Measurements from ENCODE around the gene ARHGAP26. TPM values are rescaled to one million over a fixed set of nuclear protein-coding genes. Genes with fewer than 3 reads are reported as not detected.
A peak's percentile ranks its signal among the peaks of the same experiment; 100 is the strongest.

Gene ARHGAP26
- total and polyA plus RNA-seq, 2 donors (not counting 3 experiments of a cell fraction or from before 2014, with no cell fraction given) = 3.1 to 16.2 TPM

GRCh38 chr5:142810081-142810480, 39.9 kb downstream of the ARHGAP26 start:
- POLR2A ChIA-PET = no interaction called here
- Histone ChIP-seq H3K4me3 (replicated peaks in 1 of 3; ENCODE audit: insufficient read depth in 1 of 3, low read depth in 1 of 3, low read length in 3 of 3) (no peak overlapping the region), H3K9me3 (replicated peaks; ENCODE audit: control insufficient read depth, insufficient read depth, low read length) (no peaks in the 10 kb centered on the region), H3K9ac (replicated peaks; ENCODE audit: extremely low read depth, insufficient read depth, low read length) (no peak overlapping the region), H4K20me1 (replicated peaks; ENCODE audit: control insufficient read depth, extremely low read depth, insufficient read depth, low read length) (no peaks in the 10 kb centered on the region), H3K79me2 (ENCODE audit: control insufficient read depth, insufficient read depth, low read length) (no peaks in the 10 kb centered on the region), H3K36me3 (ENCODE audit: control insufficient read depth in 2 of 2, extremely low read depth in 1 of 2, insufficient read depth in 2 of 2, low read length in 2 of 2) (no peaks in the 10 kb centered on the region), H3K4me2 (ENCODE audit: insufficient read depth, low read length) (no peak overlapping the region), H3K9me1 (replicated peaks; ENCODE audit: control insufficient read depth, extremely low read depth, insufficient read depth, low read length) (no peaks in the 10 kb centered on the region), H3K27me3 (ENCODE audit: control insufficient read depth in 2 of 2, insufficient read depth in 2 of 2, low read length in 2 of 2) (no peaks in the 10 kb centered on the region), H2AFZ (ENCODE audit: low read depth, low read length) (no peak overlapping the region), H3K27ac (ENCODE audit: insufficient read depth, low read depth, low read length) (no peak overlapping the region), H3K4me1 (ENCODE audit: control insufficient read depth, extremely low read depth, insufficient read depth, low read length) (peaks cover 27% of the 10 kb centered on the region)
- TF ChIP-seq POLR2A (IDR thresholded peaks at IDR 0.05; ENCODE audit: low read depth, low read length) (no peak), MYC (IDR thresholded peaks at IDR 0.05; ENCODE audit: low read depth, low read length) (no peak), MAX (IDR thresholded peaks at IDR 0.05; ENCODE audit: insufficient read depth, insufficient read length) (no peak), POLR2AphosphoS5 (IDR thresholded peaks at IDR 0.05; ENCODE audit: insufficient read depth, low read depth, low read length) (no peak), FOS (IDR thresholded peaks at IDR 0.05; ENCODE audit: borderline replicate concordance, insufficient read depth, low read length) (no peak), GATA2 (IDR thresholded peaks at IDR 0.05; ENCODE audit: insufficient read depth, insufficient read length, low read depth, low read length) (no peak), JUN (IDR thresholded peaks at IDR 0.05; ENCODE audit: borderline replicate concordance, insufficient read depth, insufficient read length, low read depth) (no peak), EZH2 (IDR thresholded peaks at IDR 0.05; ENCODE audit: borderline replicate concordance, low read depth, low read length, severe bottlenecking) (no peak), CTCF (IDR thresholded peaks at IDR 0.05; ENCODE audit: extremely low read depth in 1 of 2, insufficient read depth in 1 of 2, low read depth in 1 of 2, low read length in 2 of 2) (no peak)
- FAIRE-seq (peak; percentile 49), DNase-seq (ENCODE audit: low read depth, low spot score) (peak; percentile 71)
- BruUV-seq (replicated peaks) = no TSS peak
- dilution Hi-C loops (cut with MboI; ENCODE audit: extremely low pct_ligation_motif_present, low sequenced_read_pairs) = no loop called here
- intact Hi-C loops (cut with micrococcal nuclease) = loop anchor here (2.0 kb wide), 1 partner anchor 17 kb away; no protein-coding TSS in a partner anchor
- CTCF ChIA-PET = interaction anchor here (1.0 to 1.9 kb wide), 5 partner anchors 40 to 97 kb away, joined by 3 to 6 read pairs (median 4); partner anchors contain the start of gene ARHGAP26
